ENCODE measurements around the gene MUC4. TPM values are rescaled to one million over a fixed set of nuclear protein-coding genes. Genes with fewer than 3 reads are reported as not detected.
"Not testable (repeated sequence)": the region's sequence is repeated elsewhere in the genome, so short reads cannot be mapped to it uniquely, and the experiment has no call there.

Gene MUC4
- total RNA-seq, 1 experiment from 2014 or later, result 63.7 TPM

GRCh38 chr3:195729476-195730251 lies 82.1 kb downstream of the MUC4 start:
- POLR2A ChIA-PET (ENCODE audit: unreplicated experiment), result interaction anchor here (0.6 kb wide), 1 partner anchor 92 kb away, joined by 38 read pairs; no protein-coding TSS in a partner anchor

GRCh38 chr3:195728789-195729188 lies 82.9 kb downstream of the MUC4 start:
- not testable (repeated sequence) for H2AFZ ChIP-seq; BruUV-seq (replicated peaks)

More at GRCh38 chr3:195729476-195730251, 82.1 kb downstream of the MUC4 start:
- no peak overlapping the region for H3K4me2 ChIP-seq
- no peaks in the 10 kb centered on the region; the same call in 1 of the 2 replicates for H3F3A ChIP-seq (ENCODE audit: insufficient read depth, low read depth)
- no peaks in the 10 kb centered on the region for H3K9me2 ChIP-seq (ENCODE audit: insufficient read depth)
- no peaks in the 10 kb centered on the region for H3K9me3 ChIP-seq (ENCODE audit: insufficient read depth, low read depth)
- intact Hi-C loops (cut with micrococcal nuclease; ENCODE audit: unreplicated experiment), result loop anchor here (1.0 kb wide), 1 partner anchor 15 kb away; no protein-coding TSS in a partner anchor
- TF ChIP-seq CTCF (conservative IDR thresholded peaks at IDR 0.05) (no peak), EZH2 (IDR thresholded peaks at IDR 0.05; ENCODE audit: low read depth) (no peak)
- no peaks in the 10 kb centered on the region for H4K20me1 ChIP-seq (ENCODE audit: insufficient read depth)
- no peak for DNase-seq
- no peaks in the 10 kb centered on the region for H3K4me1 ChIP-seq (replicated peaks; ENCODE audit: insufficient read depth)
- no peak overlapping the region for H3K27ac ChIP-seq
- CTCF ChIA-PET, result no interaction called here
- H2AFZ ChIP-seq, result no peak overlapping the region
- BruUV-seq (replicated peaks), result no TSS peak
- no peaks in the 10 kb centered on the region for H3K79me2 ChIP-seq (ENCODE audit: low read depth)
- no peaks in the 10 kb centered on the region for H3K36me3 ChIP-seq (ENCODE audit: low read depth)
- H3K27me3 ChIP-seq (ENCODE audit: insufficient read depth, low read depth), result no peaks in the 10 kb centered on the region
- H3K4me3 ChIP-seq, result no peak overlapping the region

GRCh38 chr3:195727606-195728195 lies 84.0 kb downstream of the MUC4 start:
- Histone ChIP-seq H3K79me2 (ENCODE audit: low read depth) (no peaks in the 10 kb centered on the region), H3K9me2 (ENCODE audit: insufficient read depth) (no peaks in the 10 kb centered on the region), H3K27me3 (ENCODE audit: insufficient read depth, low read depth) (no peaks in the 10 kb centered on the region), H3K9me3 (ENCODE audit: insufficient read depth, low read depth) (no peaks in the 10 kb centered on the region), H3F3A (ENCODE audit: insufficient read depth, low read depth) (no peaks in the 10 kb centered on the region; the same call in 1 of the 2 replicates), H2AFZ (no peak overlapping the region), H3K36me3 (ENCODE audit: low read depth) (no peaks in the 10 kb centered on the region), H4K20me1 (ENCODE audit: insufficient read depth) (no peaks in the 10 kb centered on the region), H3K4me2 (no peak overlapping the region), H3K27ac (no peak overlapping the region), H3K4me1 (replicated peaks; ENCODE audit: insufficient read depth) (no peaks in the 10 kb centered on the region), H3K4me3 (no peak overlapping the region)
- BruUV-seq (replicated peaks), result no TSS peak
- no peak for DNase-seq
- ChIA-PET POLR2A (ENCODE audit: unreplicated experiment) (interaction anchor here (0.6 kb wide), 1 partner anchor 11 kb away, joined by 3 read pairs; no protein-coding TSS in a partner anchor), CTCF (interaction anchor here (0.6 kb wide), 1 partner anchor 355 kb away, joined by 7 read pairs; no protein-coding TSS in a partner anchor)
- TF ChIP-seq EZH2 (IDR thresholded peaks at IDR 0.05; ENCODE audit: low read depth) (no peak), CTCF (conservative IDR thresholded peaks at IDR 0.05) (no peak)
- intact Hi-C loops (cut with micrococcal nuclease; ENCODE audit: unreplicated experiment), result no loop called here

More at GRCh38 chr3:195728789-195729188, 82.9 kb downstream of the MUC4 start:
- intact Hi-C loops (cut with micrococcal nuclease; ENCODE audit: unreplicated experiment); H3K27me3 ChIP-seq (ENCODE audit: insufficient read depth, low read depth); H3K4me3 ChIP-seq; H3K9me2 ChIP-seq (ENCODE audit: insufficient read depth); H3K79me2 ChIP-seq (ENCODE audit: low read depth); CTCF ChIA-PET; H4K20me1 ChIP-seq (ENCODE audit: insufficient read depth); DNase-seq; H3K36me3 ChIP-seq (ENCODE audit: low read depth); H3F3A ChIP-seq (ENCODE audit: insufficient read depth, low read depth); H3K4me2 ChIP-seq; H3K27ac ChIP-seq; H3K9me3 ChIP-seq (ENCODE audit: insufficient read depth, low read depth); H3K4me1 ChIP-seq (replicated peaks; ENCODE audit: insufficient read depth); POLR2A ChIA-PET (ENCODE audit: unreplicated experiment): not testable (repeated sequence)

GRCh38 chr3:195725916-195726740 lies 85.6 kb downstream of the MUC4 start:
- H3K4me3 ChIP-seq; CTCF ChIA-PET; H3K4me1 ChIP-seq (replicated peaks; ENCODE audit: insufficient read depth); DNase-seq; H3K36me3 ChIP-seq (ENCODE audit: low read depth); H4K20me1 ChIP-seq (ENCODE audit: insufficient read depth); H3K27ac ChIP-seq; intact Hi-C loops (cut with micrococcal nuclease; ENCODE audit: unreplicated experiment); BruUV-seq (replicated peaks); H3K9me2 ChIP-seq (ENCODE audit: insufficient read depth); H3K27me3 ChIP-seq (ENCODE audit: insufficient read depth, low read depth); H3K79me2 ChIP-seq (ENCODE audit: low read depth); H3K4me2 ChIP-seq; H2AFZ ChIP-seq; H3F3A ChIP-seq (ENCODE audit: insufficient read depth, low read depth); H3K9me3 ChIP-seq (ENCODE audit: insufficient read depth, low read depth); POLR2A ChIA-PET (ENCODE audit: unreplicated experiment): not testable (repeated sequence)

- BruUV-seq (replicated peaks); CTCF ChIA-PET; H2AFZ ChIP-seq; intact Hi-C loops (cut with micrococcal nuclease; ENCODE audit: unreplicated experiment); H3K27me3 ChIP-seq (ENCODE audit: insufficient read depth, low read depth); H3K79me2 ChIP-seq (ENCODE audit: low read depth); H3K4me3 ChIP-seq; H3K9me3 ChIP-seq (ENCODE audit: insufficient read depth, low read depth); H3K4me2 ChIP-seq; H3K27ac ChIP-seq; DNase-seq; POLR2A ChIA-PET (ENCODE audit: unreplicated experiment); H3K9me2 ChIP-seq (ENCODE audit: insufficient read depth); H3K36me3 ChIP-seq (ENCODE audit: low read depth); H4K20me1 ChIP-seq (ENCODE audit: insufficient read depth): not testable (repeated sequence)
- peaks cover 27% of the 10 kb centered on the region for H3K4me1 ChIP-seq (replicated peaks; ENCODE audit: insufficient read depth)
- H3F3A ChIP-seq (ENCODE audit: insufficient read depth, low read depth), result peaks cover 21% of the 10 kb centered on the region
These were observed 87.4 kb downstream of the MUC4 start for GRCh38 chr3:195724363-195724762.

All from PC-9 (cell line).